Heart left ventricle (tissue), 13 donors: ENCODE data around the gene RHOB.

Source experiments
- CTCF ChIP-seq, 12 donors: fragments of 200-600 bp; sonication (generic) in 4 of 12; IDR thresholded peaks; one replicate each; pipeline versions ENCODE4 v1.5.0 to v1.8.0; 2018 to 2022; ENCODE audit warnings: antibody characterized with exemption in 12 of 12, mild to moderate bottlenecking in 5 of 12
- POLR2A ChIP-seq, 2 donors: fragments of 450-650 bp; IDR thresholded peaks; one replicate each; pipeline ENCODE4 v1.6.1; 2017; ENCODE audit warnings: antibody characterized with exemption in 2 of 2, mild to moderate bottlenecking in 2 of 2, moderate library complexity in 2 of 2
- donor health status: ischemic (EF 13 %, LVEDD 7.1; RV severe dilation, severe dysfunction).
- donor health status: DM: no; HTN: yes; CAD: no.
- donor health status: DM: no; HTN: no; CAD: no.
- donor health status: ischemic (EF 25% LVEDD 6.9; RV normal size, moderate dysfunction).
- donor health status: ischemic (EF 25% LVEDD 5.7; RV mildly dilated, moderate dysfunction).
- donor health status: ischemic (EF 35%, LVEDD 5.7; RV mildly dilated, moderate dysfunction).
- donor health status: nonischemic (EF 11% LVEDD 7.7; RV severe dilation, severe dysfunction).
- donor health status: DM: yes; HTN: yes; CAD: no.
- donor health status: PGD.
- donor health status: ischemic (EF 29% LVEDD 5.4; RV normal size, mild dysfunction).
- donor health status: nonischemic (EF 23%, LVEDD 6.1; RV moderate dilation, normal function).

GRCh38 chr2:20421988-20422370, 24.9 kb upstream of the RHOB start:
- TF ChIP-seq POLR2A (IDR thresholded peaks at IDR 0.05) (no peak), CTCF (IDR thresholded peaks at IDR 0.05) (no peak)
